ENCODE results near the gene NOL11.
"Not testable (repeated sequence)": the region's sequence is repeated elsewhere in the genome, so short reads cannot be mapped to it uniquely, and the experiment has no call there.

The NOL11 gene

GRCh38 chr17:67756766-67757165, 39.0 kb downstream of the NOL11 start:
- DNase-seq, result not testable (repeated sequence)

GRCh38 chr17:67759355-67760171, 41.8 kb downstream of the NOL11 start:
- no peak for DNase-seq

- no peak for DNase-seq
These were observed 47.9 kb downstream of the NOL11 start for GRCh38 chr17:67765623-67766022.

- no peak for DNase-seq
These were observed 51.5 kb downstream of the NOL11 start for GRCh38 chr17:67769231-67769630.

- DNase-seq, result no peak
These were observed 52.8 kb downstream of the NOL11 start for GRCh38 chr17:67770539-67770938.

GRCh38 chr17:67772679-67773078, 54.9 kb downstream of the NOL11 start:
- DNase-seq, result no peak

GRCh38 chr17:67773246-67773645, 55.5 kb downstream of the NOL11 start:
- DNase-seq, result no peak

GRCh38 chr17:67779098-67779672, 61.4 kb downstream of the NOL11 start:
- no peak for DNase-seq

GRCh38 chr17:67784364-67785121, 66.8 kb downstream of the NOL11 start:
- DNase-seq, result no peak

- DNase-seq, result no peak
These were observed 67.4 kb downstream of the NOL11 start for GRCh38 chr17:67785122-67785477.

GRCh38 chr17:67785504-67785903, 67.8 kb downstream of the NOL11 start:
- no peak for DNase-seq
